Gastrocnemius medialis (tissue), 4 donors: ENCODE data around the gene CHRNB4. TPM values are rescaled to one million over a fixed set of nuclear protein-coding genes. Genes with fewer than 3 reads are reported as not detected.

Experiments used
- ATAC-seq, 2 donors: fragments of 150-250 bp; one replicate each; pipeline ENCODE4 v1.9.1; 2016
- DNase-seq, 2 donors: peaks; one replicate each; pipeline ENCODE4 v3.0.0-alpha.2; 2019
- H3K27ac ChIP-seq, 4 donors: fragments of 200-600 bp; sonication (generic); 1 replicate in 1 of 4; 2 replicates in 3 of 4; pipeline ENCODE4 v1.5.1; 2016 to 2018; ENCODE audit warnings: mild to moderate bottlenecking in 2 of 4, moderate library complexity in 1 of 4
- H3K27me3 ChIP-seq, 3 donors: fragments of 200-600 bp; sonication (generic) in 2 of 3; 1 replicate in 1 of 3; 2 replicates in 2 of 3; pipeline versions ENCODE4 v1.5.1 to v1.6.0; 2016 to 2019; ENCODE audit warnings: mild to moderate bottlenecking in 1 of 3, moderate library complexity in 1 of 3
- H3K36me3 ChIP-seq, 2 donors: fragments of 200-600 bp; sonication (generic) in 1 of 2; one replicate each; pipeline ENCODE4 v1.5.1; 2017 to 2018
- H3K4me1 ChIP-seq, 2 donors: fragments of 200-600 bp; sonication (generic) in 1 of 2; one replicate each; pipeline ENCODE4 v1.5.1; 2016 to 2017; ENCODE audit warnings: mild to moderate bottlenecking in 2 of 2
- H3K4me3 ChIP-seq, 4 donors: fragments of 200-600 bp; sonication (generic) in 3 of 4; 1 replicate in 1 of 4; 2 replicates in 3 of 4; pipeline ENCODE4 v1.5.1; 2016 to 2019; ENCODE audit warnings: mild to moderate bottlenecking in 2 of 4
- H3K9me3 ChIP-seq, 3 donors: fragments of 200-600 bp; sonication (generic) in 2 of 3; 1 replicate in 1 of 3; 2 replicates in 2 of 3; pipeline ENCODE4 v1.5.1; 2016 to 2019
- CTCF ChIP-seq, 5 experiments: fragments of 450-650 bp in 3 of 5; fragments of 200-600 bp in 2 of 5; sonication (generic) in 2 of 5; IDR thresholded peaks in 4 of 5; conservative IDR thresholded peaks in 1 of 5; 1 replicate in 4 of 5; 2 replicates in 1 of 5; pipeline ENCODE4 v1.5.1; 2016 to 2019; ENCODE audit warnings: antibody characterized with exemption in 5 of 5, mild to moderate bottlenecking in 3 of 5, moderate library complexity in 3 of 5
- POLR2A ChIP-seq, 2 donors: fragments of 450-650 bp; IDR thresholded peaks; one replicate each; pipeline ENCODE4 v1.6.1; 2017; ENCODE audit warnings: antibody characterized with exemption in 2 of 2, mild to moderate bottlenecking in 2 of 2, moderate library complexity in 2 of 2
- in situ Hi-C, 4 donors: fragments of 200-750 bp; cut with MboI; loops; one replicate each; pipeline versions ENCODE4 v1.15.0 to v1.8.0; 2017; ENCODE audit warnings: low sequenced_read_pairs in 4 of 4
- intact Hi-C: fragments of 100-400 bp; cut with DNase I; formaldehyde crosslinking; loops from one replicate; pipeline ENCODE4 v1.15.1; 2023; ENCODE audit warnings: low total_unique reads
- total RNA-seq, 4 donors: library from RNA; depleted of rRNA; stranded (reverse); fragments of >200 nt; gene quantifications; one replicate each; pipeline versions ENCODE4 v1.1.0 to v1.2.3, GENCODE V29; 2016

CHRNB4 gene
- total RNA-seq, 4 donors from 2014 or later: not detected

GRCh38 chr15:78637776-78638435 lies 3.1 kb downstream of the CHRNB4 start:
- no peaks in the 10 kb centered on the region for H3K36me3 ChIP-seq
- H3K4me1 ChIP-seq: peaks cover 0 to 8% of the 10 kb centered on the region in 2 donors
- in situ Hi-C loops (loop anchor here in 1 of 4 donors (25.0 kb wide), 1 partner anchor 549 kb away; no protein-coding TSS in a partner anchor), intact Hi-C loops (loop anchor here (1.0 to 5.0 kb wide), 2 partner anchors 71 to 114 kb away; no protein-coding TSS in a partner anchor)
- H3K27ac ChIP-seq: no peak overlapping the region
- H3K4me3 ChIP-seq: no peak overlapping the region
- H3K9me3 ChIP-seq: peaks cover 0 to 6% (median 0%) of the 10 kb centered on the region in 3 donors
- no peak for TF ChIP-seq POLR2A (IDR thresholded peaks at IDR 0.05)
- TF ChIP-seq CTCF (IDR thresholded peaks at IDR 0.05 in 4 of 5, conservative IDR thresholded peaks at IDR 0.05 in 1 of 5): no peak
- ATAC-seq (no peak), DNase-seq (no peak)
- H3K27me3 ChIP-seq: peaks cover 0 to 17% (median 15%) of the 10 kb centered on the region in 3 donors

- no peak for DNase-seq
- Histone ChIP-seq H3K4me1 (peaks cover 0 to 8% of the 10 kb centered on the region in 2 donors), H3K27me3 (peaks cover 0 to 17% (median 14%) of the 10 kb centered on the region in 3 donors), H3K4me3 (no peak overlapping the region), H3K9me3 (peaks cover 0 to 6% (median 0%) of the 10 kb centered on the region in 3 donors), H3K27ac (no peak overlapping the region), H3K36me3 (no peaks in the 10 kb centered on the region)
- no peak for ATAC-seq
- in situ Hi-C loops: loop anchor here in 1 of 4 donors (25.0 kb wide), 1 partner anchor 551 kb away; no protein-coding TSS in a partner anchor
- TF ChIP-seq CTCF (IDR thresholded peaks at IDR 0.05 in 4 of 5, conservative IDR thresholded peaks at IDR 0.05 in 1 of 5) (no peak), POLR2A (IDR thresholded peaks at IDR 0.05) (no peak)
- intact Hi-C loops: loop anchor here (5.0 kb wide), 1 partner anchor 116 kb away; no protein-coding TSS in a partner anchor
These were observed 4.6 kb downstream of the CHRNB4 start for GRCh38 chr15:78636378-78636859.

GRCh38 chr15:78635346-78635745 lies 5.7 kb downstream of the CHRNB4 start:
- intact Hi-C loops (loop anchor here (5.0 kb wide), 1 partner anchor 117 kb away; no protein-coding TSS in a partner anchor), in situ Hi-C loops (loop anchor here in 1 of 4 donors (25.0 kb wide), 1 partner anchor 552 kb away; no protein-coding TSS in a partner anchor)
- TF ChIP-seq POLR2A (IDR thresholded peaks at IDR 0.05) (no peak), CTCF (IDR thresholded peaks at IDR 0.05 in 4 of 5, conservative IDR thresholded peaks at IDR 0.05 in 1 of 5) (no peak)
- Histone ChIP-seq H3K4me3 (no peak overlapping the region), H3K4me1 (peaks cover 0 to under 1% of the 10 kb centered on the region in 2 donors), H3K27me3 (peaks cover 0 to 7% (median 4%) of the 10 kb centered on the region in 3 donors), H3K36me3 (no peaks in the 10 kb centered on the region), H3K27ac (no peak overlapping the region), H3K9me3 (peaks cover 0 to 6% (median 0%) of the 10 kb centered on the region in 3 donors)
- ATAC-seq (no peak), DNase-seq (no peak)

- ATAC-seq (no peak), DNase-seq (no peak)
- intact Hi-C loops (loop anchor here (5.0 kb wide), 1 partner anchor 118 kb away; no protein-coding TSS in a partner anchor), in situ Hi-C loops (loop anchor here in 1 of 4 donors (25.0 kb wide), 1 partner anchor 553 kb away; no protein-coding TSS in a partner anchor)
- H3K4me3 ChIP-seq: no peak overlapping the region
- no peak for TF ChIP-seq CTCF (IDR thresholded peaks at IDR 0.05 in 4 of 5, conservative IDR thresholded peaks at IDR 0.05 in 1 of 5)
- no peaks in the 10 kb centered on the region for H3K4me1 ChIP-seq
- H3K36me3 ChIP-seq: no peaks in the 10 kb centered on the region
- peaks cover 0 to 4% (median 0%) of the 10 kb centered on the region in 3 donors for H3K27me3 ChIP-seq
- no peak overlapping the region for H3K27ac ChIP-seq
- peaks cover 0 to 6% (median 0%) of the 10 kb centered on the region in 3 donors for H3K9me3 ChIP-seq
These were observed 6.5 kb downstream of the CHRNB4 start for GRCh38 chr15:78634210-78635145.
